Measurements from ENCODE around the gene GPR132.

Gene GPR132

GRCh38 chr14:105011312-105011990 is 53.8 kb downstream of the GPR132 start:
- H3K4me1 ChIP-seq (ENCODE audit: control insufficient read depth, insufficient read depth, low read length), result peaks cover 5% of the 10 kb centered on the region
- H3K27me3 ChIP-seq (replicated peaks; ENCODE audit: control insufficient read depth, insufficient read depth, low read length), result no peaks in the 10 kb centered on the region
- peaks cover 22% of the 10 kb centered on the region for H3K36me3 ChIP-seq (ENCODE audit: control insufficient read depth, insufficient read depth, low read length, severe bottlenecking)
- H3K9me3 ChIP-seq (ENCODE audit: control insufficient read depth, low read length), result no peaks in the 10 kb centered on the region
- H3K4me3 ChIP-seq (ENCODE audit: low read length), result no peak overlapping the region
- H3K9ac ChIP-seq (ENCODE audit: low read length), result no peak overlapping the region
- DNase-seq (ENCODE audit: low read depth), result no peak

GRCh38 chr14:105010891-105011291 is 54.3 kb downstream of the GPR132 start:
- peaks cover 22% of the 10 kb centered on the region for H3K36me3 ChIP-seq (ENCODE audit: control insufficient read depth, insufficient read depth, low read length, severe bottlenecking)
- H3K27me3 ChIP-seq (replicated peaks; ENCODE audit: control insufficient read depth, insufficient read depth, low read length), result no peaks in the 10 kb centered on the region
- no peak for DNase-seq (ENCODE audit: low read depth)
- peaks cover 4% of the 10 kb centered on the region for H3K4me1 ChIP-seq (ENCODE audit: control insufficient read depth, insufficient read depth, low read length)
- no peak overlapping the region for H3K9ac ChIP-seq (ENCODE audit: low read length)
- H3K4me3 ChIP-seq (ENCODE audit: low read length), result no peak overlapping the region
- H3K9me3 ChIP-seq (ENCODE audit: control insufficient read depth, low read length), result no peaks in the 10 kb centered on the region

- no peaks in the 10 kb centered on the region for H3K27me3 ChIP-seq (replicated peaks; ENCODE audit: control insufficient read depth, insufficient read depth, low read length)
- H3K4me1 ChIP-seq (ENCODE audit: control insufficient read depth, insufficient read depth, low read length), result peaks cover 4% of the 10 kb centered on the region
- H3K9ac ChIP-seq (ENCODE audit: low read length), result no peak overlapping the region
- H3K4me3 ChIP-seq (ENCODE audit: low read length), result no peak overlapping the region
- H3K9me3 ChIP-seq (ENCODE audit: control insufficient read depth, low read length), result no peaks in the 10 kb centered on the region
- peaks cover 22% of the 10 kb centered on the region for H3K36me3 ChIP-seq (ENCODE audit: control insufficient read depth, insufficient read depth, low read length, severe bottlenecking)
- no peak for DNase-seq (ENCODE audit: low read depth)
Measured at GRCh38 chr14:105010106-105010505, 55.1 kb downstream of the GPR132 start.

GRCh38 chr14:105007593-105008264 is 57.5 kb downstream of the GPR132 start:
- Histone ChIP-seq H3K4me1 (ENCODE audit: control insufficient read depth, insufficient read depth, low read length) (peaks cover 7% of the 10 kb centered on the region), H3K27me3 (replicated peaks; ENCODE audit: control insufficient read depth, insufficient read depth, low read length) (no peaks in the 10 kb centered on the region), H3K9ac (ENCODE audit: low read length) (no peak overlapping the region), H3K4me3 (ENCODE audit: low read length) (no peak overlapping the region), H3K36me3 (ENCODE audit: control insufficient read depth, insufficient read depth, low read length, severe bottlenecking) (peaks cover 22% of the 10 kb centered on the region), H3K9me3 (ENCODE audit: control insufficient read depth, low read length) (no peaks in the 10 kb centered on the region)
- DNase-seq (ENCODE audit: low read depth), result no peak

GRCh38 chr14:105006831-105007592 is 58.2 kb downstream of the GPR132 start:
- no peaks in the 10 kb centered on the region for H3K9me3 ChIP-seq (ENCODE audit: control insufficient read depth, low read length)
- peaks cover 7% of the 10 kb centered on the region for H3K4me1 ChIP-seq (ENCODE audit: control insufficient read depth, insufficient read depth, low read length)
- no peak overlapping the region for H3K9ac ChIP-seq (ENCODE audit: low read length)
- no peaks in the 10 kb centered on the region for H3K27me3 ChIP-seq (replicated peaks; ENCODE audit: control insufficient read depth, insufficient read depth, low read length)
- H3K4me3 ChIP-seq (ENCODE audit: low read length), result no peak overlapping the region
- H3K36me3 ChIP-seq (ENCODE audit: control insufficient read depth, insufficient read depth, low read length, severe bottlenecking), result peaks cover 22% of the 10 kb centered on the region
- no peak for DNase-seq (ENCODE audit: low read depth)

GRCh38 chr14:105005929-105006830 is 59.0 kb downstream of the GPR132 start:
- Histone ChIP-seq H3K27me3 (replicated peaks; ENCODE audit: control insufficient read depth, insufficient read depth, low read length) (no peaks in the 10 kb centered on the region), H3K9me3 (ENCODE audit: control insufficient read depth, low read length) (no peaks in the 10 kb centered on the region), H3K4me3 (ENCODE audit: low read length) (no peak overlapping the region), H3K36me3 (ENCODE audit: control insufficient read depth, insufficient read depth, low read length, severe bottlenecking) (peaks cover 19% of the 10 kb centered on the region), H3K9ac (ENCODE audit: low read length) (no peak overlapping the region), H3K4me1 (ENCODE audit: control insufficient read depth, insufficient read depth, low read length) (peaks cover 7% of the 10 kb centered on the region)
- no peak for DNase-seq (ENCODE audit: low read depth)

- Histone ChIP-seq H3K9me3 (ENCODE audit: control insufficient read depth, low read length) (no peaks in the 10 kb centered on the region), H3K4me3 (ENCODE audit: low read length) (no peak overlapping the region), H3K9ac (ENCODE audit: low read length) (no peak overlapping the region), H3K27me3 (replicated peaks; ENCODE audit: control insufficient read depth, insufficient read depth, low read length) (no peaks in the 10 kb centered on the region), H3K4me1 (ENCODE audit: control insufficient read depth, insufficient read depth, low read length) (peaks cover 7% of the 10 kb centered on the region), H3K36me3 (ENCODE audit: control insufficient read depth, insufficient read depth, low read length, severe bottlenecking) (peaks cover 13% of the 10 kb centered on the region)
- DNase-seq (ENCODE audit: low read depth), result no peak
Measured at GRCh38 chr14:105005329-105005928, 59.8 kb downstream of the GPR132 start.

Data from adipocyte (in vitro differentiated cells).